KMS-11 (cell line): ENCODE results near the gene NCCRP1.

ENCODE experiments used
- H2AFZ ChIP-seq: fragments of 200-600 bp; sonication (generic); 2 replicates; pipeline ENCODE4 v1.6.1; 2016; ENCODE audit warnings: antibody characterized with exemption, mixed run types, low read depth
- H3K27ac ChIP-seq: fragments of 200-600 bp; sonication (generic); 2 replicates; pipeline ENCODE4 v1.6.1; 2016; ENCODE audit warnings: mild to moderate bottlenecking, mixed run types
- H3K27me3 ChIP-seq: fragments of 200-600 bp; sonication (generic); 2 replicates; pipeline ENCODE4 v1.6.1; 2017; ENCODE audit warnings: mild to moderate bottlenecking, low read depth, mixed run types, moderate library complexity; ENCODE audit not compliant: insufficient read depth
- H3K36me3 ChIP-seq: fragments of 200-600 bp; sonication (generic); 2 replicates; pipeline ENCODE4 v1.6.1; 2017; ENCODE audit warnings: mild to moderate bottlenecking, mixed run types; ENCODE audit not compliant: insufficient read depth
- H3K4me1 ChIP-seq: fragments of 200-600 bp; sonication (generic); 2 replicates; pipeline ENCODE4 v1.6.1; 2016; ENCODE audit warnings: mild to moderate bottlenecking, low read depth, mixed run types; ENCODE audit not compliant: poor library complexity, severe bottlenecking
- H3K4me2 ChIP-seq: fragments of 200-600 bp; sonication (generic); 2 replicates; pipeline ENCODE4 v1.7.0; 2016; ENCODE audit warnings: mild to moderate bottlenecking, mixed run types
- H3K4me3 ChIP-seq: fragments of 200-600 bp; sonication (generic); IDR thresholded peaks from 2 replicates; pipeline ENCODE4 v1.6.1; 2017; ENCODE audit warnings: low read depth, low read length, mixed read lengths; ENCODE audit not compliant: insufficient read depth
- H3K79me2 ChIP-seq: fragments of 200-600 bp; sonication (generic); 2 replicates; pipeline ENCODE4 v1.6.1; 2016; ENCODE audit warnings: low read depth, mixed run types; ENCODE audit not compliant: insufficient read depth
- H3K9ac ChIP-seq: fragments of 200-600 bp; sonication (generic); 2 replicates; pipeline ENCODE4 v1.6.1; 2016; ENCODE audit warnings: mild to moderate bottlenecking, mixed run types
- H4K20me1 ChIP-seq: fragments of 200-600 bp; sonication (generic); 2 replicates; pipeline ENCODE4 v1.6.1; 2016; ENCODE audit warnings: mild to moderate bottlenecking, mixed run types; ENCODE audit not compliant: insufficient read depth
- CTCF ChIP-seq: fragments of 200-600 bp; sonication (generic); conservative IDR thresholded peaks from 2 replicates; pipeline ENCODE4 v1.6.1; 2017; ENCODE audit warnings: low read depth, mild to moderate bottlenecking, antibody characterized with exemption, low read length, moderate library complexity, mixed read lengths

NCCRP1 gene

DNA sequence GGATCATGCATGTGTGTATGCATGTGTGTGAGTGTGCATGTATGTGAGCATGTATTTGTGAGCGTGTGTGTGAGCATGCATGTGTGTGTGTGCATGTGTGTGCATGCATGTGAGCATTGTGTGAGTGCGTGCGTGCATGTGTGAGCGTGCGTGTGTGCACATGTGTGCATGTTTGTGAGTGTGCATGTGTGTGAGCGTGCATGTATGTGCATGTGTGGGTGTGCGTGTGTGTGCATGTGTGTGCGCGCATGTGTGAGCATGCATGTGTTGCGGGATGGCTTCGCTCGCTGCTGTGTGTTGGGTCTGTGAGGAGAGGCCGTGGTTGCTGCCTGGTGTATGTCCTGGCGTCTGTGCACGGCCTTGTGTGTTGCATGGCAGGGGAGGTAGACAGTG, 38.8 kb upstream of the NCCRP1 start:
- H4K20me1 ChIP-seq: no peaks in the 10 kb centered on the region
- H3K79me2 ChIP-seq: 0 out of 2 replicates have a peak, but pooled peaks cover 4% of the 10 kb centered on the region
- H3K36me3 ChIP-seq: no peaks in the 10 kb centered on the region
- H3K9ac ChIP-seq: no peak overlapping the region
- H3K4me3 ChIP-seq: no peak overlapping the region
- H3K27ac ChIP-seq: no peak overlapping the region
- no peaks in the 10 kb centered on the region for H3K27me3 ChIP-seq
- no peak overlapping the region for H3K4me2 ChIP-seq
- no peaks in the 10 kb centered on the region for H3K4me1 ChIP-seq
- no peak for TF ChIP-seq CTCF
- no peak overlapping the region for H2AFZ ChIP-seq

DNA sequence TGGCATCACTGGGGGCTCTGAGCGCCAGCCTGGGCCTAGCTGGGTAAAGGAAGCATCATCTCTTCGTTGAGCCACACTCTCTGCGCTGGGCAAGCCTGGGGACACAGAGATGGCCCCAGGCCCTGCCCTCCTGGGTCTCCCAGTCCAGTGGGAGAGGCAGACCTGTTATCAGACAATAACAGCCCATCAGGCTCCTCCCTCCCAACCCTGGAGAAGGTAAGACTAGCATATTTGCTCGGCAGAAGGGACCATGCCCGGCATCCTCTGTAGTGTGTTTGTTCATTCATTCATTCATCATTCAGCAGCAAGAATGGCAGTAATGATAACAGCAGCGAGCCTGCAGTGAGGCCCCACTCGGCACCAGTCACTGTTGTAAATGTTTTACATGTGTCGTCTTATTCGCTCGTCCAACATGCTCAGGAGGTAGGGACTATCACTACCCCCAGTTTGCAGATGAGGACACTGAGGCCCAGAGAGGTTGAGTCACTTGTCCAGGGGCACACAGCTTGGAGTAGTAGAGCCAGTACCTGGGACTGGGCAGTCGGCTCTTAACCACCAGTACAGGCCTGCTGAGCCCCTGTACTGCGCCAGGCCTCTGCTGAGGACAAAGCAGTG, 38.0 kb upstream of the NCCRP1 start:
- Histone ChIP-seq H3K9ac (no peak overlapping the region), H3K4me3 (no peak overlapping the region), H4K20me1 (no peaks in the 10 kb centered on the region), H3K79me2 (0 out of 2 replicates have a peak, but pooled peaks cover 4% of the 10 kb centered on the region), H3K27me3 (no peaks in the 10 kb centered on the region), H3K4me2 (no peak overlapping the region), H3K27ac (no peak overlapping the region), H3K36me3 (no peaks in the 10 kb centered on the region), H3K4me1 (no peaks in the 10 kb centered on the region), H2AFZ (no peak overlapping the region)
- TF ChIP-seq CTCF: no peak

DNA sequence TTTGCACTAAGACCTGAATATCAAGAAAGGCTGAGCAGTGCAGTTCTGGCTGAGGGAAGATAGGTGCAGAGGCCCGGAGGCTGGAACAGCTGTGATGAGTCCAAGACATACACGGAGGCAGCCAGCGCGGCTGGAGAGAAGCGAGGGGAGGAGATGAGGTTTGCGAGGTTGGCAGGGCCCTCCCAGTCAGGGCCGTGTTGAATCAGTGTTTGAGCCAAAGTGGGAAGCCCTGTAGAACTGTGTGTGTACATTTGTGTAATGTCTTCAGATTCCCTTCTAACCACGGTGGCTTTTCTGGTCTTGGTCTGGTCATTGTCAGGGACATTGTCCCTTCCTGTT, 36.3 kb upstream of the NCCRP1 start:
- no peaks in the 10 kb centered on the region for H3K27me3 ChIP-seq
- H3K4me1 ChIP-seq: no peaks in the 10 kb centered on the region
- no peak overlapping the region for H3K27ac ChIP-seq
- H4K20me1 ChIP-seq: no peaks in the 10 kb centered on the region
- 0 out of 2 replicates have a peak, but pooled peaks cover 4% of the 10 kb centered on the region for H3K79me2 ChIP-seq
- H3K4me2 ChIP-seq: no peak overlapping the region
- H3K36me3 ChIP-seq: no peaks in the 10 kb centered on the region
- no peak for TF ChIP-seq CTCF
- no peak overlapping the region for H3K4me3 ChIP-seq
- no peak overlapping the region for H2AFZ ChIP-seq
- H3K9ac ChIP-seq: no peak overlapping the region

DNA sequence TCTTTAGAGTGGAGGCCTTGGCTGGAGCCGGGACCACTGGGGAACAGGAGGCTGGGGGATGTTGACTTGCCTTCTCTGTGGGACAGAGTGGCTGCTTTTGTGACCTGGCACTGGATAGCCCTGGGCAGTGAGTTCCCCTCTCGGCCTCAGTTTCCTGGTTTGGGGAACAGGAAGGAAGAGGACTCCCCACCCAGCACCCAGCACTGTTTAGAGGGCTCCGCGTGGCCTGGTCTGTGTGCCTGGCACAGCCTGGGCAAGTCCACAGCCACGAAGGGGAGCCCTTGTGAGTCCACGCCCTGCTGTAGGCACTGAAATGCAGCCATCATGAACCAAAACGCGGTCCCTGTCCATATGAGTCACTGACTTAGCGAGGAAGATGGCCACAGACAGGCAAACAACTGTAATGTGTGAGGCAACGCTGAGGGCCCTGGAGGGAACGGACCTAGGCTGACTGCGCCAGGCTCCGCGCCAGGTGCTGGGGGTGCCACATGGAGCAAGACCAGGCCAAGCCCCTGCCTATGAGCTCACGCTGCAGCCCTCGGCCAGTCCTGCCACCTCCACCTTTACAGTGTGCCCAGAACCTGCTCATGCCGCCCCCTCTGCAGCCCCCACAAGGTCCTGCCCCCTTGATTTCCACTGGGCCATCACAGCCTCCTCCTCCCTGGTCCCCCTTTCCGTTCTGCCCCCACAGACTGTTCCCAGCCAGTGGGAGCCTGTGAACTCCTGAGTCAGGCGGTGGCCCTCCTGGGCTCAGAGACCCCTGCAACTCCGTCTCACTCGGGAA, 35.7 kb upstream of the NCCRP1 start:
- Histone ChIP-seq H4K20me1 (no peaks in the 10 kb centered on the region), H3K27ac (no peak overlapping the region), H3K4me1 (no peaks in the 10 kb centered on the region), H3K36me3 (no peaks in the 10 kb centered on the region), H3K9ac (no peak overlapping the region), H2AFZ (no peak overlapping the region), H3K4me2 (no peak overlapping the region), H3K4me3 (no peak overlapping the region), H3K27me3 (no peaks in the 10 kb centered on the region), H3K79me2 (0 out of 2 replicates have a peak, but pooled peaks cover 4% of the 10 kb centered on the region)
- TF ChIP-seq CTCF: no peak
